ENCODE data around the gene LRRC72. TPM values are rescaled to one million over a fixed set of nuclear protein-coding genes. Genes with fewer than 3 reads are reported as not detected.

The LRRC72 gene
- total RNA-seq, 1 experiment from 2014 or later: not detected

Other genes starting within 250 kb of the LRRC72 start
- 1.9 and 2.5 TPM in 2 replicates for gene CRPPA, start 105.3 kb upstream of the LRRC72 start, total RNA-seq (2014; rRNA removed; shearing (Covaris generic))
- gene SOSTDC1, start 61.1 kb upstream of the LRRC72 start, total RNA-seq (2014; rRNA removed; shearing (Covaris generic)): 8.1 and 8.7 TPM in 2 replicates
- 26.1 and 29.1 TPM in 2 replicates for gene ANKMY2, start 118.9 kb downstream of the LRRC72 start, total RNA-seq (2014; rRNA removed; shearing (Covaris generic))
- 126 and 131 TPM in 2 replicates for gene BZW2, start 119.4 kb downstream of the LRRC72 start, total RNA-seq (2014; rRNA removed; shearing (Covaris generic))
- 36.7 and 38.7 TPM in 2 replicates for gene TSPAN13, start 226.9 kb downstream of the LRRC72 start, total RNA-seq (2014; rRNA removed; shearing (Covaris generic))

All from SK-MEL-5 (cell line).